Stimulated activated CD8-positive, alpha-beta memory T cell treated with anti-CD3 and anti-CD28 coated beads, Interleukin-2, amount 100 ng/mL, for 48 hours (primary cell): ENCODE data around the gene UST.
"Not testable (repeated sequence)": the region's sequence is repeated elsewhere in the genome, so short reads cannot be mapped to it uniquely, and the experiment has no call there.

Experiments
- DNase-seq, 2 donors: peaks; one replicate each; pipeline ENCODE4 v3.0.0-alpha.2; 2020; ENCODE audit warnings: low read depth in 2 of 2

Gene UST

GRCh38 chr6:148973538-148974208 lies 226.8 kb downstream of the UST start:
- no peak for DNase-seq

GRCh38 chr6:148974351-148974750 lies 227.5 kb downstream of the UST start:
- DNase-seq: no peak

GRCh38 chr6:148978298-148978697 lies 231.5 kb downstream of the UST start:
- not testable (repeated sequence) for DNase-seq

DNA sequence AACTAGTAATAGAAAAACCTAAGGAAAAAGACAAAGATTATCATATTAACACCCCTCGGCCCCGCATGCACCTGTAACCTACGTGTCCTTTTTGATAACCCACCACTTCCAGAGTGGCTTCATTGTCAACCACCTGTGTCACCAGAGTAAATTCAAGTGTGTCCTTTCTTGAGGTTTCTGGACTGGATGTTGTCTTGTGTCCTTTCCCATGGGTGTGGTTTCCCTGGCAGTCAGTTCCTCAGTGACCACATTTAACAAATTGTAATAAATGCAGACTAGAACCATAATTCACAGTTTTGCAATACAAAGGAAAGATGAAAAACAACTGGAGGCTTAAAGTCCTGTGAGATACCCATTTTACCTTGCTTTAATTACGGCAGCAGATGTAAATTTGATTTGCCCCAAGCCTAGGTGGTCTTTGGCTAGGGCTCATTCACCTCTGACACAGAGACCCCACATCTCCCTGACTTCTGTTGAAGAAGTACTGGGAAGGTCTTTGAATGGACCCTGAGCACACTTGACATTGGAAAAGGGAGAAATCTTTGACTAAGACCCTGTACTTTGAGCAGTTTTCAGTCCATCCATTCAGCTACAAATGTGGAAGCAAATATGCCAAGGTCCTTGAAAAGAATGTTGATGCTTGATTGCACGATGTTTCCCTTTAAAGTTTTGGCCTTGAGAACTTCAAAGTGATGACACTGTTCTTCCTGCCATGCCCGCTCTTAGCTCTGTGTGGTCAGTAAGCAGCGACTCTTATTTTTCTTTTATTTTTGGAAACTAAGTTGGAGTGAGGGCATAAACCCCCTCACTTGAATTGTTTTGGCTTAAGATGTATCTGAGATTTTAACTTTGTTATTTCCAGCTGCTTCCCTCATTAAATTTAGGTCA lies 232.4 kb downstream of the UST start:
- no peak for DNase-seq

GRCh38 chr6:148980234-148980633 lies 233.4 kb downstream of the UST start:
- no peak for DNase-seq

GRCh38 chr6:148981515-148981914 lies 234.7 kb downstream of the UST start:
- DNase-seq: no peak

DNA sequence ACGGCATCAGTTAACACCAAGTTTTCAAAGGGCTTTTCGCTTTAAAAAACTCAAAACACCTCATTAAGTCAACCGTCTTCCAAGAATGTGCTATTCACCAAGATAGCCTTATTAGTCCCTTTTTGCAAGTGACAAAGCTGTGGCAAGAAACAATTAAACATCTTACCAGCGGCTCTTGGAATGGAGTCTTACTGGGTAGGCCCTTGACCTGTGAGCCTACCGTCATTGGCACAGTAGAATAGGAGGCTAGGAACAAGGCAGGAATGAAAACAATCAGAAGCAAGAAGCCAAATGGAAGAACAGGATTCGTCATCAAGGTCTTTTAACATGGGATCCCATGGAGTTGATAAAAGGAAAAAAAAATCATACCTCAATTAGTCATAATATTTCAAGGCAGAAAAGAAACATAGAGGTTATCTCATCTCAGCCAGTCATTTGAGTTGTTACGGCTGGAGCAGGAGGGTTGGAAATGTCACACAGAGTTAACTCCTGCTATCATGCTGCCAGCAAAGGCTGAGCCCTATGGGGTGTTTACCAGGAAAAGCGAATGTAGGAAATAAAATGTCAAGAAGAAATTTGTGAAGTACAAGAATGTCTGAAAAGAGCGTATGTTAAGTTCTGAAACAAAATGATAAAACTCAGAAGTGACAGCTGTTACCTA lies 236.4 kb downstream of the UST start:
- DNase-seq: no peak

- DNase-seq: no peak
Observed at GRCh38 chr6:148983966-148984365, 237.1 kb downstream of the UST start.

DNA sequence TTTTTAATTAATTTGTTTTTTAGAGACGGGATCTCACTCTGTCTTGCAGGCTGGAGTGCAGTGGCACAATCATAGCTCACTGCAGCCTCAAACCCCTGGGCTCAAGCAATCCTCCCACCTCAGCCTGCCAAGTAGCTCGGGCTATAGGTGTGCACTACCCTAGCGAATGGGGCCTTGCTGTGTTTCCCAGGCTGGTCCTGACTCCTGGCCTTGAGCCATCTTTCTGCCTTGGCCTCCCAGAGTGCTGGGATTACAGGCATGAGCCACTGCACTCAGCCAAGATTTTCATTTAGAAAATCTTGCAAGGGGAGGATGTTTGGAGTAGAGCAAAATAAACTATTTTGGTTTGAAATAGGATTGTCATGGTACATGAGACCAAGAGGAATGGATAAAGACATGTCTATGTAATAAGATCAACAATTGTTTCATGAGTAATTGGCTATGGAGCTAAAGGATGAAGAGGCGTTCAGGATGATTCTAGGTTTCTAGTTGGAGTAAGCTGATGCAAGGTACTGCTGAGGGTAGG lies 237.8 kb downstream of the UST start:
- no peak for DNase-seq

- DNase-seq: no peak
Observed at GRCh38 chr6:148985499-148985898, 238.7 kb downstream of the UST start.

DNA sequence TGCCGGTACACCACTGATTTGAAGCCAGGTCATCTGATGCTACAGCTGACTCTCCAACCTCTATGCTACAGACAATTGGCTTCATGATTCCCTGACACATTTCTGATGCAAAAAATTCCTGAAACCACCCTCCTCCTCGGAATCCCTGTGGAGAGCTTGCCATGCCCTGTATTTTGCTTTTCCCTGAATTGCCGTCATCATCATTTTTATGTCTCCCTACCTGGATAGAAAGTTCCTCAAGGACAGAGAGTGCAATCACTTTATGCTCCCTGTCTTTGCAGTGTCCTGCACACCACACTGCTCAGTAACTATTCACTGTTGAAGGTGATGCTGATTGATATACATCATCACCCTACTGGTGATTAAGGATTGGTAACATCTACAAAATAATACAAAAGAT lies 239.8 kb downstream of the UST start:
- DNase-seq: no peak

DNA sequence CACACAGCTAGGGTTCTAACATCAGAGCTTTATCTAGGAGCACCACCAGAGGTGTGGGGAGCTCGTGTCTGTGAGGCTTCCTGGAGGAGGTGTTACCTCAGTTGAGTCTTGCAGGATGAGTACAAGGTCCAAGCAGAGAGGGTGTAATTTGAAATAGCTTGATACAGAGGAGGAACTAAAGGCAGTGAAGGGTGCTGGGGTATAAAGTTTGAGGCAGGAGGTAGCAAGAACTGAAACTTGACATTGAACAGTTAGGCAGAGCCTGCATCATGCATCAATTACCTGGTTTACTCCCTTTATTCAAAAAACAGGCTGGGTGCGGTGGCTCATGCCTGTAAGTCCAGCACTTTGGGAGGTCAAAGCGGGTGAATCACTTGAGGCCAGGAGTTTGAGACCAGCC lies 241.2 kb downstream of the UST start:
- DNase-seq: no peak

DNA sequence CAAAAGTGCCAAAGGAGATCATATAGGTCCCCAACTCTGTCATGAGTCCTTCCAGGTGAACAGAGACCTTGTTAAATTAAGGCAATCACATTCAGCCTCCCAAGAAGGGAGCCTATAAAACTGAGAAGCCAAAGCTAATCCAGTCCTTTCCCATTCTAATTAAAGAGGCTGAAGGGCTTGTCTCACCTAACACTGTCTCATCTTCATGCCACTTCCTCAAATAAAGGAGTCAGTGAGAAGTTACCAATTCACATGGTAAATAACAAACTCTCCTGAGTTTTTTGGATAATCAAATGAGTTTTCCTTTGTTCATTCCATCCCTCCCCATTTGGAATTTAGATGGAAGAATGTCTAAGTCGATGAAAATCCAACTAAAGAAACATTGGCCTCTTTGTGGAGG lies 242.8 kb downstream of the UST start:
- DNase-seq: no peak

- DNase-seq: no peak
Observed at GRCh38 chr6:148990403-148990802, 243.6 kb downstream of the UST start.

GRCh38 chr6:148996815-148997214 lies 250.0 kb downstream of the UST start:
- no peak for DNase-seq

DNA sequence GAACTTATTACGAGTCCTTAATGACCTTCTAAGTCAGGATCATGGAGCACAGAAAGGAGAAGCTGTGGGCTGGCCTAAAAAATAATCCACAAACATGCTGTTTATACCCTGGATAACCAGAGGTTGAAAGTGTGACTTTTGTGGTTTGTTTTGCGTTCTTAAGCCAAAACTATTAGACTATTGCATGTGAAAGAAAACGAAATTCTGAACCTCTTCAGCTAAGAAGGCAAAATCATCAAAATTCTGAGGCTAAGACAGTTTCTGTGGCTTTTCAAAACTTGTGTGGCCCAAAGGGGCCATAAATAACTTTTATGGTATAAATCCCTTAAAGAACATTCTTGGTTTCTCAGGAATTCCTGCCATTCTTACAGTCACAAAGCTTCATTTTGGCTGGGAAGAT lies 251.0 kb downstream of the UST start:
- no peak for DNase-seq

GRCh38 chr6:148998704-148999103 lies 251.9 kb downstream of the UST start:
- no peak for DNase-seq

DNA sequence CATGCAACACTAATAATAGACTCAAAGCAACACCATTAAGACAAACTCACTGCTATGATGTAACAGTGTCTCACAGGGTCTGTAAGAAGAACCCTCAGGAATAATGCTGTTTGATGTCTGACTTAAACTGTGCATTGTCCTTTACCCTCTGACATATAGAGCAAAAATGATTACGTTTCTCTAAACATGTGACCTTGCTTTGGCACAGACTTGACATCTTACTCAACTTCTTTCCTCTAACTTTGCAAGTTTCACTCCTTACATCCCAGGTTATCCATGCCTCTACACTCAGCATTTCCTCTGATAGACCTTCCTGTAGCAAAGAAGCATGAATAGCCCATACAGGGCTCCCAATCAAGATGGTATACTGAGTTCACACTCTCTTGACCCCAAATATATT lies 252.7 kb downstream of the UST start:
- DNase-seq: no peak

DNA sequence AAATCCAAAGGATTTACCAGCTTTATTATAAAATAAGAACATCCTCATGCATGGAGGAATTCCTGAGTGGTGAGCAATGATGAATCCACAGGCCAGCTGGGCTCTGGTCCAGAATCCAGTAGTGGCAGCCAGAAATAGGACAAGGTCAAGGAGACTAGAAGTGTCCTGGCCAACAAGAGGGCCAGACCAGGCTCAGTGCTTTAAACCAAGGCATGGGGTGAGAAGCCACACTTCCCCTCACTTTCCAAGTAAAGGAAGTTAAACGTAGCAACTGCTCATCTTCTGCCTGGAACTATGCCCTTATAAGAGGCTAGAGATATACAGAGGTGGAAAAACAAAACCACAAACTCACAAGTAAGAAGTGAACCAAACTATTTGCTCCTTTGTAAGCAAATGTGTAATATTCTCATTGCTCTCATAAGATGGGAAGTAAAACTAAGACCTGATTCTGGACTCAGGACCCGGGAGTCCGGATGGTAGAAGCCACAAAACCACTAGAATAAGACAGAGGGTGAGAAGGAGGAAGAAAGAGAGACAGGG lies 253.2 kb downstream of the UST start:
- no peak for DNase-seq

GRCh38 chr6:149001422-149001821 lies 254.6 kb downstream of the UST start:
- DNase-seq: no peak

GRCh38 chr6:149003560-149003959 lies 256.7 kb downstream of the UST start:
- no peak for DNase-seq

- DNase-seq: no peak
Observed at GRCh38 chr6:149004664-149005063, 257.8 kb downstream of the UST start.
